Activated CD4-positive, alpha-beta T cell treated with anti-CD3 and anti-CD28 coated beads for 36 hours (primary cell): Measurements from ENCODE around the gene NDRG4. TPM values are rescaled to one million over a fixed set of nuclear protein-coding genes. Genes with fewer than 3 reads are reported as not detected.

Source experiments
- ATAC-seq: fragments of 200-7000 bp; cut with Tn5 transposase; one replicate; pipeline ENCODE4 v1.10.0; 2021; ENCODE audit warnings: mild to moderate bottlenecking, moderate library complexity
- CTCF ChIA-PET: fragments of 350-600 bp; sonication (Branson Sonifier 250); formaldehyde crosslinking; loops from one replicate; lab custom pipeline; 2021; ENCODE audit warnings: antibody characterized with exemption; lab: Charles Lee
- POLR2A ChIA-PET: fragments of 350-600 bp; sonication (Branson Sonifier 250); formaldehyde crosslinking; loops from one replicate; lab custom pipeline; 2021; ENCODE audit warnings: antibody characterized with exemption, inconsistent platforms; lab: Charles Lee
- DNase-seq: peaks from one replicate; pipeline ENCODE4 v3.0.0-alpha.2; 2020
- H3K27ac Mint-ChIP-seq: one replicate; pipeline ENCODE4 v1.8.0; 2021; ENCODE audit warnings: mixed read lengths
- H3K27me3 Mint-ChIP-seq: one replicate; pipeline ENCODE4 v1.8.0; 2021; ENCODE audit warnings: mixed read lengths
- H3K36me3 Mint-ChIP-seq: one replicate; pipeline ENCODE4 v1.8.0; 2021; ENCODE audit warnings: low read depth, mixed read lengths
- H3K4me1 Mint-ChIP-seq: one replicate; pipeline ENCODE4 v1.8.0; 2021; ENCODE audit warnings: mixed read lengths
- H3K4me3 Mint-ChIP-seq: one replicate; pipeline ENCODE4 v1.8.0; 2021; ENCODE audit warnings: mild to moderate bottlenecking, moderate library complexity, mixed read lengths
- H3K9me3 Mint-ChIP-seq: one replicate; pipeline ENCODE4 v1.8.0; 2021; ENCODE audit warnings: low read depth, mixed read lengths
- intact Hi-C, 2 experiments: fragments of 100-400 bp; cut with DNase I in 1 of 2; cut with micrococcal nuclease in 1 of 2; formaldehyde crosslinking; loops; one replicate each; pipeline versions ENCODE4 v1.14.2 to v1.15.1; 2022 to 2024; cut with DNase I, micrococcal nuclease
- total RNA-seq, 2 experiments: library from RNA; stranded (reverse); gene quantifications; one replicate each; pipeline ENCODE4 v1.2.3, GENCODE V29; 2021

Gene NDRG4
- total RNA-seq, 2 experiments from 2014 or later: 6.9 to 7.2 TPM

GRCh38 chr16:58497468-58497867, 2.5 kb upstream of the NDRG4 start:
- DNase-seq: no peak
- no peak for ATAC-seq
- CTCF ChIA-PET: interaction anchor here (0.9 kb wide), 1 partner anchor 14 kb away, joined by 3 read pairs; no protein-coding TSS in a partner anchor
- Mint-ChIP-seq H3K36me3 (no peaks in the 10 kb centered on the region), H3K27me3 (no peaks in the 10 kb centered on the region), H3K4me3 (no peak overlapping the region), H3K27ac (no peak overlapping the region), H3K9me3 (no peaks in the 10 kb centered on the region), H3K4me1 (peaks cover 28% of the 10 kb centered on the region)
- intact Hi-C loops: no loop called here
- POLR2A ChIA-PET: no interaction called here

- no peak for ATAC-seq
- no peak overlapping the region for H3K4me3 Mint-ChIP-seq
- H3K36me3 Mint-ChIP-seq: no peaks in the 10 kb centered on the region
- POLR2A ChIA-PET: interaction anchor here (0.6 kb wide), 1 partner anchor 806 kb away, joined by 3 read pairs; no protein-coding TSS in a partner anchor
- H3K27ac Mint-ChIP-seq: no peak overlapping the region
- peaks cover 28% of the 10 kb centered on the region for H3K4me1 Mint-ChIP-seq
- DNase-seq: no peak
- no peaks in the 10 kb centered on the region for H3K9me3 Mint-ChIP-seq
- CTCF ChIA-PET: no interaction called here
- H3K27me3 Mint-ChIP-seq: no peaks in the 10 kb centered on the region
- intact Hi-C loops: no loop called here
Observed at GRCh38 chr16:58497935-58498334, 2.0 kb upstream of the NDRG4 start.

GRCh38 chr16:58498341-58499091, 1.4 kb upstream of the NDRG4 start:
- POLR2A ChIA-PET: interaction anchor here (0.6 kb wide), 1 partner anchor 806 kb away, joined by 3 read pairs; no protein-coding TSS in a partner anchor
- Mint-ChIP-seq H3K4me3 (no peak overlapping the region), H3K9me3 (no peaks in the 10 kb centered on the region), H3K27ac (no peak overlapping the region), H3K27me3 (no peaks in the 10 kb centered on the region), H3K36me3 (no peaks in the 10 kb centered on the region), H3K4me1 (peaks cover 28% of the 10 kb centered on the region)
- intact Hi-C loops: no loop called here
- DNase-seq: no peak
- no peak for ATAC-seq
- CTCF ChIA-PET: interaction anchor here (1.9 kb wide), 1 partner anchor 162 kb away, joined by 10 read pairs; no protein-coding TSS in a partner anchor

- H3K27ac Mint-ChIP-seq: no peak overlapping the region
Observed at GRCh38 chr16:58499092-58499511, 841 bp upstream of the NDRG4 start.

GRCh38 chr16:58500430-58501241, 693 bp downstream of the NDRG4 start:
- Mint-ChIP-seq H3K4me1 (peaks cover 19% of the 10 kb centered on the region), H3K27me3 (no peaks in the 10 kb centered on the region), H3K4me3 (peak overlapping the region; percentile 68), H3K27ac (no peak overlapping the region), H3K9me3 (no peaks in the 10 kb centered on the region), H3K36me3 (no peaks in the 10 kb centered on the region)
- DNase-seq: no peak
- intact Hi-C loops: loop anchor here in 1 of 2 experiments (2.0 kb wide), 1 partner anchor 14 kb away; the partner anchor contains the start of gene SETD6
- ChIA-PET CTCF (interaction anchor here (0.6 to 2.2 kb wide), 6 partner anchors 85 to 255 kb away, joined by 3 to 10 read pairs (median 4); no protein-coding TSS in a partner anchor), POLR2A (interaction anchor here (0.6 kb wide), 1 partner anchor 46 kb away, joined by 3 read pairs; no protein-coding TSS in a partner anchor)
- peak; percentile 27 for ATAC-seq

More at GRCh38 chr16:58499092-58499511, 841 bp upstream of the NDRG4 start:
- no peaks in the 10 kb centered on the region for H3K36me3 Mint-ChIP-seq
- no peak overlapping the region for H3K4me3 Mint-ChIP-seq
- H3K27me3 Mint-ChIP-seq: no peaks in the 10 kb centered on the region
- ChIA-PET CTCF (interaction anchor here (0.7 to 1.9 kb wide), 4 partner anchors 12 to 257 kb away, joined by 3 to 10 read pairs (median 4); no protein-coding TSS in a partner anchor), POLR2A (no interaction called here)
- H3K4me1 Mint-ChIP-seq: peaks cover 28% of the 10 kb centered on the region
- DNase-seq: no peak
- H3K9me3 Mint-ChIP-seq: no peaks in the 10 kb centered on the region
- no peak for ATAC-seq
- intact Hi-C loops: no loop called here

GRCh38 chr16:58501242-58502131, 1.5 kb downstream of the NDRG4 start:
- Mint-ChIP-seq H3K9me3 (no peaks in the 10 kb centered on the region), H3K4me3 (peak overlapping the region; percentile 68), H3K36me3 (no peaks in the 10 kb centered on the region), H3K27me3 (no peaks in the 10 kb centered on the region), H3K4me1 (peaks cover 19% of the 10 kb centered on the region), H3K27ac (peak overlapping the region; percentile 75)
- ATAC-seq (peak; percentile 51), DNase-seq (peak; percentile 75)
- intact Hi-C loops: loop anchor here in 1 of 2 experiments (2.0 kb wide), 1 partner anchor 13 kb away; the partner anchor contains the start of gene SETD6
- ChIA-PET POLR2A (no interaction called here), CTCF (interaction anchor here (0.6 to 2.2 kb wide), 4 partner anchors 8 to 254 kb away, joined by 4 to 10 read pairs (median 6); no protein-coding TSS in a partner anchor)

- Mint-ChIP-seq H3K27me3 (no peaks in the 10 kb centered on the region), H3K27ac (no peak overlapping the region), H3K4me1 (peaks cover 13% of the 10 kb centered on the region), H3K9me3 (no peaks in the 10 kb centered on the region), H3K4me3 (no peak overlapping the region), H3K36me3 (no peaks in the 10 kb centered on the region)
- ATAC-seq (no peak), DNase-seq (no peak)
- ChIA-PET POLR2A (no interaction called here), CTCF (interaction anchor here (0.8 to 2.2 kb wide), 3 partner anchors 11 to 254 kb away, joined by 5 to 10 read pairs (median 6); no protein-coding TSS in a partner anchor)
- intact Hi-C loops: no loop called here
Observed at GRCh38 chr16:58502217-58502921, 2.4 kb downstream of the NDRG4 start.

GRCh38 chr16:58503166-58503862, 3.4 kb downstream of the NDRG4 start:
- no peak for DNase-seq
- no peak overlapping the region for H3K4me3 Mint-ChIP-seq
- H3K36me3 Mint-ChIP-seq: no peaks in the 10 kb centered on the region
- POLR2A ChIA-PET: no interaction called here
- no peaks in the 10 kb centered on the region for H3K9me3 Mint-ChIP-seq
- intact Hi-C loops: no loop called here
- no peak for ATAC-seq
- H3K27me3 Mint-ChIP-seq: no peaks in the 10 kb centered on the region
- H3K4me1 Mint-ChIP-seq: peaks cover 13% of the 10 kb centered on the region
- no peak overlapping the region for H3K27ac Mint-ChIP-seq
- CTCF ChIA-PET: interaction anchor here (2.2 kb wide), 1 partner anchor 253 kb away, joined by 10 read pairs; no protein-coding TSS in a partner anchor

- H3K4me1 Mint-ChIP-seq: peaks cover 13% of the 10 kb centered on the region
- intact Hi-C loops: no loop called here
- no peak overlapping the region for H3K27ac Mint-ChIP-seq
Observed at GRCh38 chr16:58503863-58504688, 4.1 kb downstream of the NDRG4 start.

More at GRCh38 chr16:58503863-58504688, 4.1 kb downstream of the NDRG4 start:
- no peaks in the 10 kb centered on the region for H3K9me3 Mint-ChIP-seq
- no peak for ATAC-seq
- H3K4me3 Mint-ChIP-seq: no peak overlapping the region
- CTCF ChIA-PET: no interaction called here
- no peaks in the 10 kb centered on the region for H3K36me3 Mint-ChIP-seq
- DNase-seq: no peak
- no peaks in the 10 kb centered on the region for H3K27me3 Mint-ChIP-seq
- POLR2A ChIA-PET: no interaction called here
